Activated T-cell treated with anti-CD3 and anti-CD28 coated beads, Interleukin-2, amount 50 U/mL, for 72 hours (primary cell): ENCODE results near the gene VSTM2L. TPM values are rescaled to one million over a fixed set of nuclear protein-coding genes. Genes with fewer than 3 reads are reported as not detected.

Source experiments
- ATAC-seq, 2 donors: fragments of 150-1000 bp; cut with Tn5 transposase; replicated peaks in 1 of 2; 2 replicates each; pipeline ENCODE4 v1.10.0; 2021; ENCODE audit warnings: moderate library complexity in 2 of 2, mild to moderate bottlenecking in 1 of 2
- DNase-seq, 2 donors: peaks; one replicate each; pipeline ENCODE4 v3.0.0; 2021 to 2022; ENCODE audit warnings: mixed read lengths in 1 of 2
- H3K27ac Mint-ChIP-seq: one replicate; pipeline ENCODE4 v1.8.0; 2022; ENCODE audit warnings: mild to moderate bottlenecking, moderate library complexity, mixed read lengths
- H3K27me3 Mint-ChIP-seq: one replicate; pipeline ENCODE4 v1.8.0; 2022; ENCODE audit warnings: low read depth, mixed read lengths
- H3K36me3 Mint-ChIP-seq, 2 donors: one replicate each; pipeline ENCODE4 v1.8.0; 2022; ENCODE audit warnings: mixed read lengths in 2 of 2, mild to moderate bottlenecking in 1 of 2; ENCODE audit not compliant: insufficient read depth in 2 of 2
- H3K4me1 Mint-ChIP-seq: one replicate; pipeline ENCODE4 v1.8.0; 2022; ENCODE audit warnings: low read depth, mixed read lengths
- H3K4me3 Mint-ChIP-seq, 2 donors: one replicate each; pipeline ENCODE4 v1.8.0; 2022; ENCODE audit warnings: mild to moderate bottlenecking in 2 of 2, mixed read lengths in 2 of 2, moderate library complexity in 2 of 2
- H3K9me3 Mint-ChIP-seq, 2 donors: one replicate each; pipeline ENCODE4 v1.8.0; 2022; ENCODE audit warnings: mixed read lengths in 2 of 2
- total RNA-seq, 2 donors: library from RNA; stranded (reverse); gene quantifications; one replicate each; pipeline ENCODE4 v1.2.3, GENCODE V29; 2022

The VSTM2L gene
- total RNA-seq, 2 donors from 2014 or later: 0.60 TPM; not detected in 1

GRCh38 chr20:37980876-37981275 is 77.9 kb downstream of the VSTM2L start:
- peaks cover 6% of the 10 kb centered on the region for H3K4me1 Mint-ChIP-seq
- H3K36me3 Mint-ChIP-seq: peaks cover 0 to 3% of the 10 kb centered on the region in 2 donors

GRCh38 chr20:37981568-37981967 is 78.6 kb downstream of the VSTM2L start:
- no peak overlapping the region for H3K27ac Mint-ChIP-seq
- H3K27me3 Mint-ChIP-seq: no peaks in the 10 kb centered on the region
- no peak overlapping the region for H3K4me3 Mint-ChIP-seq
- H3K4me1 Mint-ChIP-seq: peaks cover 6% of the 10 kb centered on the region
- no peak for ATAC-seq
- DNase-seq: no peak
- peaks cover 0 to 3% of the 10 kb centered on the region in 2 donors for H3K36me3 Mint-ChIP-seq
- no peaks in the 10 kb centered on the region for H3K9me3 Mint-ChIP-seq

More at GRCh38 chr20:37980876-37981275, 77.9 kb downstream of the VSTM2L start:
- Mint-ChIP-seq H3K4me3 (no peak overlapping the region), H3K27me3 (no peaks in the 10 kb centered on the region), H3K9me3 (no peaks in the 10 kb centered on the region), H3K27ac (no peak overlapping the region)
- no peak for DNase-seq
- no peak for ATAC-seq

- H3K36me3 Mint-ChIP-seq: peaks cover 0 to 3% of the 10 kb centered on the region in 2 donors
- H3K27me3 Mint-ChIP-seq: no peaks in the 10 kb centered on the region
- no peaks in the 10 kb centered on the region for H3K4me1 Mint-ChIP-seq
- ATAC-seq (no peak), DNase-seq (no peak)
- H3K4me3 Mint-ChIP-seq: no peak overlapping the region
- H3K27ac Mint-ChIP-seq: no peak overlapping the region
- H3K9me3 Mint-ChIP-seq: no peaks in the 10 kb centered on the region
These were observed 80.4 kb downstream of the VSTM2L start for GRCh38 chr20:37983286-37983685.

GRCh38 chr20:37984018-37984785 is 81.3 kb downstream of the VSTM2L start:
- no peak for DNase-seq
- H3K4me3 Mint-ChIP-seq: no peak overlapping the region
- H3K27ac Mint-ChIP-seq: no peak overlapping the region
- H3K36me3 Mint-ChIP-seq: peaks cover 5 to 8% of the 10 kb centered on the region in 2 donors
- no peaks in the 10 kb centered on the region for H3K27me3 Mint-ChIP-seq
- ATAC-seq: no peak
- no peaks in the 10 kb centered on the region for H3K9me3 Mint-ChIP-seq
- H3K4me1 Mint-ChIP-seq: no peaks in the 10 kb centered on the region

GRCh38 chr20:37986044-37986858 is 83.3 kb downstream of the VSTM2L start:
- H3K9me3 Mint-ChIP-seq: no peaks in the 10 kb centered on the region

GRCh38 chr20:37986873-37987601 is 84.1 kb downstream of the VSTM2L start:
- no peaks in the 10 kb centered on the region for H3K9me3 Mint-ChIP-seq
- DNase-seq (no peak), ATAC-seq (no peak)
- H3K36me3 Mint-ChIP-seq: peaks cover 10 to 18% of the 10 kb centered on the region in 2 donors
- no peaks in the 10 kb centered on the region for H3K27me3 Mint-ChIP-seq
- H3K4me3 Mint-ChIP-seq: no peak overlapping the region
- no peak overlapping the region for H3K27ac Mint-ChIP-seq
- H3K4me1 Mint-ChIP-seq: peaks cover 26% of the 10 kb centered on the region

More at GRCh38 chr20:37986044-37986858, 83.3 kb downstream of the VSTM2L start:
- Mint-ChIP-seq H3K36me3 (peaks cover 10 to 21% of the 10 kb centered on the region in 2 donors), H3K4me3 (no peak overlapping the region), H3K27ac (no peak overlapping the region), H3K27me3 (no peaks in the 10 kb centered on the region), H3K4me1 (peaks cover 18% of the 10 kb centered on the region)
- DNase-seq: no peak
- no peak for ATAC-seq

- Mint-ChIP-seq H3K9me3 (no peaks in the 10 kb centered on the region), H3K4me3 (no peak overlapping the region), H3K27me3 (no peaks in the 10 kb centered on the region), H3K36me3 (peaks cover 10 to 18% of the 10 kb centered on the region in 2 donors), H3K4me1 (peaks cover 30% of the 10 kb centered on the region), H3K27ac (no peak overlapping the region)
- ATAC-seq (no peak), DNase-seq (no peak)
These were observed 84.8 kb downstream of the VSTM2L start for GRCh38 chr20:37987602-37988290.

- H3K4me1 Mint-ChIP-seq: peaks cover 34% of the 10 kb centered on the region
- no peak overlapping the region for H3K4me3 Mint-ChIP-seq
- peaks cover 10 to 18% of the 10 kb centered on the region in 2 donors for H3K36me3 Mint-ChIP-seq
- no peak overlapping the region for H3K27ac Mint-ChIP-seq
- DNase-seq (no peak), ATAC-seq (no peak)
- no peaks in the 10 kb centered on the region for H3K9me3 Mint-ChIP-seq
- no peaks in the 10 kb centered on the region for H3K27me3 Mint-ChIP-seq
These were observed 85.5 kb downstream of the VSTM2L start for GRCh38 chr20:37988306-37988954.

- Mint-ChIP-seq H3K4me1 (peaks cover 34% of the 10 kb centered on the region), H3K27ac (peak overlapping the region; percentile 93), H3K4me3 (peak overlapping the region in 1 of 2 donors; percentile 84), H3K27me3 (no peaks in the 10 kb centered on the region), H3K36me3 (peaks cover 10 to 22% of the 10 kb centered on the region in 2 donors), H3K9me3 (no peaks in the 10 kb centered on the region)
- ATAC-seq (no peak), DNase-seq (no peak)
These were observed 86.8 kb downstream of the VSTM2L start for GRCh38 chr20:37989601-37990295.

- Mint-ChIP-seq H3K36me3 (peaks cover 12 to 25% of the 10 kb centered on the region in 2 donors), H3K27me3 (no peaks in the 10 kb centered on the region), H3K9me3 (no peaks in the 10 kb centered on the region), H3K4me3 (peak overlapping the region; percentile 57 to 84), H3K27ac (peak overlapping the region; percentile 93), H3K4me1 (peaks cover 34% of the 10 kb centered on the region)
- DNase-seq (peak; percentile 87 to 89), ATAC-seq (peak; percentile 91 to 94)
These were observed 87.7 kb downstream of the VSTM2L start for GRCh38 chr20:37990571-37991151.

- H3K4me3 Mint-ChIP-seq: peak overlapping the region; percentile 57 to 84
- peaks cover 34% of the 10 kb centered on the region for H3K4me1 Mint-ChIP-seq
- H3K36me3 Mint-ChIP-seq: peaks cover 12 to 25% of the 10 kb centered on the region in 2 donors
- peak overlapping the region; percentile 93 for H3K27ac Mint-ChIP-seq
- DNase-seq (no peak), ATAC-seq (peak; percentile 53 to 62)
- no peaks in the 10 kb centered on the region for H3K27me3 Mint-ChIP-seq
- H3K9me3 Mint-ChIP-seq: no peaks in the 10 kb centered on the region
These were observed 88.4 kb downstream of the VSTM2L start for GRCh38 chr20:37991157-37991866.
